HG03095 (cell line): ENCODE measurements around the gene CEP128.

Source experiments
- ATAC-seq: cut with Tn5 transposase; IDR thresholded peaks from one replicate; pipeline ENCODE4 v1.9.1; 2021; ENCODE audit warnings: moderate library complexity; ENCODE audit not compliant: unreplicated experiment

CEP128 gene

DNA sequence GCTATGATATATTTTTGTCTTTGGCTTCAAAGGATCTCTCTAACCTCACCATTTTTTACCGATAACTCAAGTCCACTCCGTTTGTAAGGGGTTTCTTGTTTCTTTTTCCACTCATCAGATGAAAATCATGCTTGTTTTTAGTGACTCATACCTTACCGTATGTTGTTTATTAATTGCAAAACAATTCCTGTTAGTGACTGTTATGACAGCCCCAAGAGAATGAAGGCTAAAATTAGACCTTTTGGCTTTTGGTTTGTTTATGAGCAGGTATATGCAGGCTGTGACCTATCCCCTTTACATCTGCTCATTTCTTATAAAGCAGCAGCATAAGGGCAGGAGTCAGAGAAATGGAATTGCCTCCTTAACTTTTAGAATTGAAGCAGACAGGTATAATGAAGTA, 319.8 kb downstream of the CEP128 start:
- peak; percentile 79 for ATAC-seq

DNA sequence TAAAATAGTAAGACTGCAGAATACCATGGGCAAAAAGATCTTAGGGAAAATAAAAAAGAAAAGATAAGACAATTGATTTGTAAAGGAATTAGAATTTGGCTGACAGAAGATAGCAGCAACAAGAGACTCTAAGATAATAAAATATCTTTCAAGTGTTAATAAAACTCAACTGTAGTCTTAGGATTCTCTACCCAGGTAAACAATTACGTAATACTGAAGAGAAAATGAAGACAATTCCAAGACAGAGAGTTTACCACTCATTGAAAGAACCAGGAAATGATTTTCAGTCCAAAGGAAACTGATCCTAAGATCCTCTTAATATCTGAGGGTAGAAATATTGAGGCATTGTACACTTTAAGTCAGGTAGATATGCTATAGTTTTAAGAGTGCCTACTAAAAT, 321.1 kb downstream of the CEP128 start:
- no peak for ATAC-seq

DNA sequence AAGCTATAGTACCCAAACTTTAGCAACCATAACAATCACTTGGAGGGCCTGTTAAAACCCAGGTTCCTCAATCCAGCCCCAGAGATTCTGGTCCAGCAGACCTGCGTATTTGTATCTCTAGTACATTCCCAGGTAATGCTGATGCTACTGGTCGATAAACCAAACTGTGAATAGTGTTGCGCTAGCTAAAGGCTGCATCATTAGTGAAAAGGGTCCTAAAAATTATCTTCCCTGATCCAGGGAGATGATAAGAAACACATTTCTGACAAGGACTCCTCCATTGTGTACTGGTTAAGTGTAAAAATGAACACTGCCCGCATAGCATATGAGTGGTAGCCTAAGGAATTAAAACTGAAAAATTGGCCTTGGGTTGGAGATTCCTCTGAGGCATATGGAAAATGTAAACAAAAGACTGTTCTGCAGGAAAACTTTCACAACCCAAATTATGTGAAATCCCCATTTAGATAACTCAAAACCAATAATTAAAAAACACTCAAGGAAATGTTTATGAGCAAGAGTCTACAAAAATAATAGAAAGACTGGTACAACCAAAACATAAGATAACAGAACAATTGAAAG, 322.7 kb downstream of the CEP128 start:
- no peak for ATAC-seq

DNA sequence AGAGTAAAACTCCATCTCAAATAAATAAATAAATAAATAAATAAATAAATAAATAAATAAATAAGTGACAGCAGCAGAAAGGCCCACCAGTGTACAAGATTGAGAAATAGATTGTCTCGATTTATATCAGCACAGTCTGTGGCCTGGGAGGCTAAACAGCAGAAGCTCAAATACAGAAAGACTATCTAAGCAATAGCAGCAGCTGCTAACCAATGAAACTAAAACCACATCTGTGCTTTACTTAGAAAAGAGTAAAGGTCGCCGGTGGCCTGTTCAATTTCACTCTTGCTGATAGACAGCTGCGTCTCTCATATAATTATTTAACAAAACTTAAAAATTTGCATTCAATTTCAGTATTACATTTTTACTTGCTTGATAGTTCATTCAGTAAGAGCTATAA, 325.7 kb downstream of the CEP128 start:
- ATAC-seq, result peak; percentile 96

DNA sequence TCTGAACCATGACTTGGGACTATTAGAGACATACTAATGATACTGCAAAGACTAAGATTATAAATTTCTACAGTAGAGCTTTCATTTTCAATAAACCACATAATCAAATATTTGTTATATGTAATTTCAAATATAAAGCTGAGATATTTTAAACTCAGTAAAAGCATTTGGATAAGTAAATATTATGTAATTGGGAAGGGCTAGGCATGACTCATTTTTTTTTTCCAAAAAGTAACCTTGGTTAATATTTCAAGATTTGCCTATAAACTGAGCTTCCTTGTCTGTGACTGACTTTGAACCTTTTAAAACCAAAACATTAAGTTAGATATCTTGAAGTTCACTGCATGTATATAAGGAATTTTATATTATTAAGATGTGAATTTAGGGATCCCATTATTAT, 332.5 kb downstream of the CEP128 start:
- no peak for ATAC-seq

DNA sequence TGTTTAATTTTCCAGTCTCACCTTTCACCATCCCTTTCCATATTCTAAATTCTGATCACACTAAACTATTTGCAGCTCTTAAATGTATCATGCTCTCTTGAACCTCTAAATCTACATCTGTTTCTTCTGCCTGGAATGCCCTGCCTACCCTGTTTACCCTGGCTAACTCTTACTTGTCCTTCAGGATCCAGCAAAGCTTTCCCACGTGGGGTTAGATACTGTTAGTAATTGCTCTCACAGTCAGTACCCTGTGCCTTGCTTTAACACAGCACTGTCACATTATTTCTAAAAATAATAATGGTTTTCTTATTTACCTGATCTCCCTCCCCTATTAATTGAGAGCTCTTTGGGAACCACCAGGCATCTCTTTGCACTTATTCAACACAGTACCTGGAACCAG, 333.0 kb downstream of the CEP128 start:
- no peak for ATAC-seq

DNA sequence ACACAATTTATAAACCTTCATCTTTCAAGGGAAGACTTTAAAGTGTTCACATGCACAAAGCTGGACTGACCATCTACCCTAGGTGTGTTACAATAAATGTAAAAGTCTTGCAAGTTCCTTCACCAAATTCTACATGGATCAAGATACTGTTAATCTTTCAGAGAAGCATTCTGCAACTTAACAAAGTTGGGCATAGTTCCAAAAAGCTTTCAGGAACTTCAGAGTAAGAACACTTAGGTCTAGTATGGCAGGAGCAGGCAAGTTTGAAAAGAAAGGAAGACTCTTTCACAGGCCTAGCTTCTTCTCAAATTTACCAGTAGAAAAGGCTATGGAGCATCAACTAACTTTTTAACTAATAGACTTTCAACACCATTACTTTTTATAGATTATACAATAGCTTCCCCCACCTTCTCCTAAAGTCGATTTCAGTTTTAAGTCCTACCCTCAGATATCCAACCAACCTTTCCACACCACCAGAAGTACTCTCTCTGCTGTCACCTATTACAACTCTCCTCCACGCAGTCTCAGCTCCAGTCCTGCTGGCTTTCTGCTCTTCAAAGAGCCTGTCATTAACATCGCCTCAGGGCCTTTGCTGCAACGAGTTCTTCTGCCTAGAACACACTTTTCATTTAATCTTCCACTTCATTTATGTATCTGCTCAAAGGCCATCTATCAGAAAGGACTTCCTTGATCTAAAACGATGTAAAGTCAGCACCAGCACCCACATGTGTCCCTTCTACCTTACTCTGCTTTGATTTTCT, 333.9 kb downstream of the CEP128 start:
- ATAC-seq, result no peak

DNA sequence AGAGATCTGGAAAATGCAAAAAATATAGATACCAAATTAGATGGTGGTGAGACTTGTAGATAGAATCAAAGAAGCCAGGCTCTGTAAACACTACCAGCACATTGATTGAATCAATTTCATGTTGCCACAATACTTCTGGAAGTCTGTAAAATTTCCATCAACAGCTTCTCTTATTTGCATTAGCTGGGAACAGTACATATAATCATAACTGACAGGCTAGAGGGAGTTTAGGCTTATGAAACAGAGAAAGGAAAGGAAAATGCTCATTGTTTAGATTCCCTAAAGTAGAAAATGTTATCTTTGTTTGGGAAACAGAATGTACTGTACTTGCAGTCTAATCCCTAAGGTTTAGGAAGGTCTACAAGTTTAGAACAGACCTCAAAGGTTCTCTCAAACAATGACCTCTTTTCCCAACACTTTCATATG, 335.2 kb downstream of the CEP128 start:
- ATAC-seq, result no peak

DNA sequence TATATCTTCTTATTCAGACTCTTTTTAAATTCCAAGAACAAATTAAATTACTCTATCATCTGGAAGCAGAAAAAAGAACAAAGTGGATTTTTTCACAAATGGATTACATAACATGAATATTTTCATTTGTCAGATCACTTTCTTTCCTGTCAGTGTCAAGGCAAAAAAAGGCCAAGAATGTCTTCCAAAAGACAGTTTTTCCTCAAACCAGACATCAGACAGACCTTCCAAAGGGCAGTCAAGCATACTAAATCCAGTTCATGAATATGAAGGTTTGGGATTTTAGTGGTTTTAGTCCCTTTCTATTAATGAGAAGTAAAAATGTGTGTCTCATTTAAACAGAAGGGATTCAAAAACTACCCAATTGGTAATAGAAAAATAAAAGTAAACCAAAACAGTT, 336.0 kb downstream of the CEP128 start:
- no peak for ATAC-seq

DNA sequence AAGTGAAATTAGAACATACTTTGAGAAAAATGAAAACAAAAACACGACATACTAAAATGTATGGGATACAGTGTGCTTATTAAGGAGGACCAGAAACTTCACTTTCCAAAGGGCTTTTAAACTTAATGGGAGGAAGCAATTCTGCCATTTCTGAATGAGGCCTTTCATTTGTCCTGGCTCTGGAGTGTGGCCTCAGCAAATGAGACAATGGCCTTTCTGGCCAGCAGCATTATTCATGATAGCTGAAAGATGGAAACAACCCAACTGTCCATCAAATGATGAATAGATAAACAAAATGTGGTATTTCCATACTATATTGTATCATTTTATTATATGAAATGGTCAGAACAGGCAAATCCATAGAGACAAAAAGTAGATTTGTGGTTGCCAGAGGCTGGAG, 338.6 kb downstream of the CEP128 start:
- ATAC-seq, result no peak

DNA sequence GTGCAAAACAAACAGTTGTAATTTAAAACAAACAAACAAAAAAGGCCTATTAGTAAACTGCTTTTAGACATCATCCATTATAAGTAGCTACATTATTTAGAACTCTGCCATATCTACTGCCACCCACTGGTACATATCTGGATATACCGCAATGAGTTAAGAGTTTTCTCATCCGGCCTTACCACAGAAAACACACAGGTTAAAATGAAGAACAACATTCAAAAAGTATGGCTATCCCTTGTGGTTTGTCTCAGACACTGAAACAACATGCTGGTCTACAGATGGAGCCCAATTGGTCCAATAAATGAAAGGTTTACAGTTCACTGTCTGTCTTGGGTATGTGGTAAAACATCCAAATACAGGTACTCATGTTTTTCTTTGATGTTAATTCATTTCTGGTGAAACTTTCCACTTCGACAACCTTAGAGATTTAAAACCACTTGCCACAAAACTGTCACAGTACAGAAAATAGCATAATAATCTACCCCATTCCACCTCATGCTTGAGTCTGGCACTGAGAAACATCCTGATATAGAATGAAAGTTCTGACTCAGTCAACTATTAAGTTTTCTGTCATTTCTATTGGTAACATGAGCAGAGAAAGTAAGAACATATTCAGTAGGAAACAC, 354.3 kb downstream of the CEP128 start:
- peak; percentile 88 for ATAC-seq

DNA sequence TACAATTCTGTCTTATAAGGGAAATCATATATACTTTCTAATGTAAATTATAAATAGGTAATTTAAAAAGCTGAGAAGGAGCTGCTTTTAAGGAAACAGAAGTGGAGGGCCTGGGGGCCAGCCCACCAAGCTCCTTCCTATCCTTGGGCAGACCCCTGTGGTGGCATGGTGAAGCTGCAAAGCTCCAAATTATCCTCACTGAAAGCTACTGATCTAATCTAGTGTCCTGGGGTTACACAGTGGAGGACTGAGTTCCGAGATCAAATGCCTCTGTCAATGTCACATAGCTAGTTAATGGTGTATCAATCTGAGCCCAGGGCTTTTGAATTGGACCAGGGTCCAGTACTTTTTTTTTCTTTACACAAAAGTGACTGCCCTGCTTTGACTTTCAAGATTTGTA, 355.4 kb downstream of the CEP128 start:
- no peak for ATAC-seq

DNA sequence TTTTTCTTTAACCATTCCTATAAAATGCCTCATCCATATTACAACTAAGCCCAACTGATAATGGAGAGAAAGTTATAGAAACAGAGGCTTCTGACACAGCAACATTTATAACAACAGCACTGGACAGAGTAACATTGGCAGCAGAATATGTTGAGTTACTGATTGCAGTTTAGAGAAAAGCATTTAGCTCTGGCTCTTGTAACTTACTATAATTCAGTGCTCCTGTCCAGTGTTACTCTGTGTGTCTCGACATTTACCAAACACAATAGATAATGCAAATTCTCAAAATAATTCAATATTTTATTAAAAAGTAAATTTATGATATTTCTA, 356.1 kb downstream of the CEP128 start:
- ATAC-seq, result no peak

DNA sequence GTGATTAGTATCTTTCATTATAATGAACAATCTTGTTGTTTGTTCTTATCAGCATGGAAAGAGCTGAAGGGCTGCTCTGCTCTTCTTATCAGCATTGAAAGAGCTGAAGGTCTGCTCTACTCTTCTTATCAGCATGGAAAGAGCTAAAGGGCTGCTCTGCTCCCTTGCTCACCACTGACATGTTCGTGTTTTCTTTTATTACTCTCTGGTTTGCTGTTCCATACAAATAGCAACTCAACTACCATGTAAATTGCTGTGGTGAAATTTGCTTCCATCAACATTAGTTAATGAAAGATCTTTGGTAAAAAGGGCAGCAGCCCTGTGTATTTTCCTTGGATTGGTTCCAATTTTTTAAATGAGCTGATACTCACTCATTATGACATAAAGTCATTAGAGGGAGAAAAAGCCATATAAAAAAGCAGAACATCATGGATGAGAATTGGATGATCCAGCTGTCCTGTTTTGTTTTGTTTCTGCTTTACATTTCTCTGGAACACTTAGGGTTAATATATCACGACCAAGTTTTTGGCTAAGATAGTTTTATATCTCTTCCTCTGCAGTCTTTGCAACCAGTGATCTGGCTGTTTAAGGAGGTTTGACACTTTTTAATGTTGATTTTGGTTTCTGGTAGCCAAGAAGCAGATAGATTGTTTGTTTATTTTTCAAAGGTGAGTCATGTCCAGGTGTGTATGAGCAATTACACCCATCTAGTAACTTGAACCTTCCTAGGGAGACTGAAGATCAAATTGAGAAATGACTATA, 356.6 kb downstream of the CEP128 start:
- no peak for ATAC-seq

DNA sequence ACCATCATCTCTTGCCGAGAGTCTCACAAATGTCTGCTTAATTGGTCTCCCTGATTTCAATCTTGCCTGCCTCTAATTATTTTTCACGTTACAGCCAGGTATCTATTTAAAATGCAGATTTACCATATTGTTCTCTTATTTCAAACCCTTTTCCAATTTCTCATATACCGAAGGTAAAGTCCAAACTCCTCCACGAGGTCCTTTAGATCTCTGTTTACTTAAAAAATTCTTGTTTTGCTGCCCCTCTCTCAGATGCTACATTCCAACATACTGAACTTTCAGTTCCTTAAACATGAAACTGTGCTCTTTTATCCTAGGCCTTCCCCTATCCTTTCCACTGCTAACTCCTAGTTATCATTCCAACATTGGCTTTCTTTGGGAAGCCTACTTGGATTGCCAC, 363.9 kb downstream of the CEP128 start:
- ATAC-seq, result no peak

DNA sequence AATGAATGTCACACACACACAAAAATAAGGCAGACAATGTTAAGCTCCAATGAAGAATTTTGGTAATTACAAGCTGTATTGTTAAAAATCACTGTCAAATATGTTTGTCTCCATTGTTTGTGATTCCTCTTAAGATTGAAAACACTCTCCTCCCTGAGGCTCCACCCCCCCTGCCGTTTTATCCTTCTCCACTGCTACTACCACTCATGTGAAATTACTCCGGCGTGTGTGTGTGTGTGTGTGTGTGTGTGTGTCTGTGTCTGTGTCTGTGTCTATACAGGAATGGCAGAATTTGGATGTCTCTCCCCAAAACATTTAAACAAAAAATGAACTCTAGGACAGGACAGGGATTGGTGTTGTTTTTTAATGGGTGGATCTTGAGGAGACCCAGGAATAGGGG, 365.1 kb downstream of the CEP128 start:
- no peak for ATAC-seq

DNA sequence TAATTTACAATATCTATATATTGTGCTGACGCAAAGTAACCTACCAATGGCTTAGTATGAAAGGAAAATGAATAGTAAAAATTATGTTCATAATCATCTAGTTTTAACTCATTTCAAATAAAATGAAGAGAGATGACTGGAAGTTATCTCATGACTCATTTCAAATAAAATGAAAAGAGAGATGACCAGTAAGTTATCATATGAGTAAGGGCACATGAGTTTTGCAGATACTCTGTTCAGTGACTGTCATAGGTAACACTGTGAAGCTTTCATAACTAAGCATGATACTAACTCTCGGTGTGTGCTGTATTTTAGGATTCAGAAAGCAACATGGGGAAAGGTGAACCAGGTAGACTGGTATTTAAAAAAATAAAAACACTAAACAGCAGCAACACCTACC, 365.8 kb downstream of the CEP128 start:
- ATAC-seq, result no peak

DNA sequence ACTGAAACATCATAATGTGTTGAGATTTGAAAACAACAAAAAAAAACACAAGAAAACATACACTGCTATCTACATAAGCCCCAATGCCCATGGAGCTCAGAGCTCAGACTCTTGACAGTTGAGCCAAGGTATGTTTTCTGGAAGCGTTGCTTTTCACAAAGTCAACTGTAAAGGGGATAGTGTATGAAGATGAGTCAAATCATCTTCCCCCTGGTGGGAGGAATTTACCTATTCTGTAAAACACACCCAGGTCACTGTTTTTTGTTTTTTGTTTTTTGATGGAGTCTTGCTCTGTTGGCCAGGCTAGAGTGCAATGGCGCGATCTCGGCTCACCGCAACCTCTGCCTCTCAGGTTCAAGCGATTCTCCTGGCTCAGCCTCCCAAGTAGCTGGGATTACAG, 368.9 kb downstream of the CEP128 start:
- no peak for ATAC-seq

DNA sequence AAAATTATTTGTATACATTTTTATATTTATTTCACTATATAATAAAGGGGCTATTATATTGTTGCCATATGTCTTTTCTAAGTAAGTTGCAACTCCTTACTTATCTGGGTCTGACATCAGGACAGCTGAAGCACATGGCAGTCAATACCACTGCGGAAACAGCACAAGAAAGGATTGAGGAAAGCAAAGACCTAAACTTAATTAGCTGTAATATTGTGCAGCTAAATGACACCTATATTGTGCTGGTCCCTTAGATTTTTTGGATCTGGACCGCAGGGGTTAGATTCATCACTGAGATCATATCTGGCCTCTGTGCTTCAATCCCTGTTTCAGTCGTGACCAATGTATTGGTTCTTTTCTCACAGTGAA, 370.6 kb downstream of the CEP128 start:
- no peak for ATAC-seq

DNA sequence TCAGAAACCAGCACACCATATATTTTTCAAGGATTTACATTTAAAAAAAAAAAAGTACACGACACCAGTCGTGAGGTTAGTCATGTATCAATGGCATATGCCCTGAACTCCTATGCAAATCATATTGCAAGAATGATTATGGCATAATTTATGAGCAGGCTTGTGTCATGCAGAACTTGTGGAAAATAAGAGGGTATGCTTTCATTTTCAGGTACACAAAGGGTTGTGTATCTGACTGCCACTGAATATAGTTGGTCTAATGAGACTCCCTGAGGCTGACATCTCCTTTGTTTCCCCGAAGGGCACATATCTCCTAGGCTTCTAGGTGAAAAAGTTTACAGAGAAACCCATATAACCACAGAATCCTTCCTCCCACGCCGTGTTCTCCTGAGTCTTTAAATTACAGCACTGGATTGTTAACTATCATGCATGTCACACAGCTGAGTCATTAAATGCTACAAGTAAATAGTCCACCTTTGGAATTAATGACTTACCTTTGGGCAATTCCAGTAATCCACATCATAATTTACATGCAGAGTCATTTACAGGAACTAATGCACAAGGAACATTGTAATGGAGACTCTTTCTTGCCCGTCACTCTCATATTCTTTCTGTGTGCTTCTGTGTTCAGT, 373.5 kb downstream of the CEP128 start:
- ATAC-seq, result no peak

DNA sequence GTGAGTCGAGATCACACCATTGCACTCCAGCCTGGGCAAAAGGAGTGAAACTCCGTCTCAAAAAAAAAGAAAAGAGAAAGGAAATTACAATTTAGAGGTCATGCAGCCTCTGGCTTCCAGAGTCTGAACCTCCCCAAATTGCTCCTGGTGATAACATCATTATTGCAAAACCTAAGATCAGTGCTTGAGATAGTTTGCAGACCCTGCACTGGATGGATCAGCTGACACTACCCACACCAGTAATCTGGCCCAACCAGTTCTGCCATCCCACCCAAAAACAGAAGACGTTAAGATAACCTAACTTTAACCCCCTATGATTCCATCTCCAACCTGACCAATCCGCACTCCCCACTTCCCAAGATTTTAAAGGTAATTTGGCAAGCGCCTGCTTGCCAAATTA, 376.5 kb downstream of the CEP128 start:
- no peak for ATAC-seq
